Uterus (tissue), 4 donors: ENCODE measurements around the gene BRIX1. TPM values are rescaled to one million over a fixed set of nuclear protein-coding genes. Genes with fewer than 3 reads are reported as not detected.

Experiments used
- DNase-seq, 2 donors: peaks; one replicate each; pipeline ENCODE4 v3.0.0-alpha.2; 2019 to 2020
- H3K27ac ChIP-seq, 2 donors: fragments of 200-600 bp; sonication (generic); 1 replicate in 1 of 2; 2 replicates in 1 of 2; pipeline ENCODE4 v1.5.1; 2016 to 2018
- H3K27me3 ChIP-seq, 2 donors: fragments of 200-600 bp; sonication (generic); one replicate each; pipeline ENCODE4 v1.5.1; 2018 to 2019; ENCODE audit warnings: control low read depth in 1 of 2
- H3K36me3 ChIP-seq, 2 donors: fragments of 200-600 bp; sonication (generic); one replicate each; pipeline ENCODE4 v1.5.1; 2019; ENCODE audit warnings: control low read depth in 1 of 2
- H3K4me1 ChIP-seq, 2 donors: fragments of 200-600 bp; sonication (generic); one replicate each; pipeline ENCODE4 v1.5.1; 2018 to 2019; ENCODE audit warnings: control low read depth in 1 of 2
- H3K4me3 ChIP-seq, 2 donors: fragments of 200-600 bp; sonication (generic); 1 replicate in 1 of 2; 2 replicates in 1 of 2; pipeline ENCODE4 v1.5.1; 2018 to 2019; ENCODE audit warnings: mild to moderate bottlenecking in 1 of 2
- H3K9me3 ChIP-seq, 2 donors: fragments of 200-600 bp; sonication (generic); one replicate each; pipeline ENCODE4 v1.5.1; 2019; ENCODE audit warnings: control low read depth in 1 of 2
- POLR2A ChIP-seq, 2 donors: fragments of 450-650 bp; IDR thresholded peaks; one replicate each; pipeline ENCODE4 v1.6.1; 2016; ENCODE audit warnings: antibody characterized with exemption in 2 of 2, mild to moderate bottlenecking in 1 of 2, moderate library complexity in 1 of 2
- intact Hi-C: fragments of 100-400 bp; cut with DNase I; formaldehyde crosslinking; loops from one replicate; pipeline ENCODE4 v1.15.1; 2023; ENCODE audit warnings: low total_unique reads
- total RNA-seq, 4 donors: library from RNA; depleted of rRNA in 3 of 4; stranded (reverse); fragments of >200 nt in 3 of 4; gene quantifications; one replicate each; pipeline versions ENCODE4 v1.1.0 to v1.2.4, GENCODE V29; 2014 to 2023
- TF ChIP-seq, protein P1 (sequence below), 4 experiments: fragments of 200-600 bp in 2 of 4; fragments of 450-650 bp in 2 of 4; sonication (generic) in 2 of 4; IDR thresholded peaks; one replicate each; pipeline ENCODE4 v1.5.1; 2016 to 2019; ENCODE audit warnings: antibody characterized with exemption in 4 of 4, mild to moderate bottlenecking in 2 of 4, moderate library complexity in 1 of 4
- donor health status: DM: yes; HTN: yes; CAD: no.

Gene BRIX1
- total RNA-seq, 4 donors from 2014 or later: 6.4 to 46.0 (median 28.6) TPM

DNA sequence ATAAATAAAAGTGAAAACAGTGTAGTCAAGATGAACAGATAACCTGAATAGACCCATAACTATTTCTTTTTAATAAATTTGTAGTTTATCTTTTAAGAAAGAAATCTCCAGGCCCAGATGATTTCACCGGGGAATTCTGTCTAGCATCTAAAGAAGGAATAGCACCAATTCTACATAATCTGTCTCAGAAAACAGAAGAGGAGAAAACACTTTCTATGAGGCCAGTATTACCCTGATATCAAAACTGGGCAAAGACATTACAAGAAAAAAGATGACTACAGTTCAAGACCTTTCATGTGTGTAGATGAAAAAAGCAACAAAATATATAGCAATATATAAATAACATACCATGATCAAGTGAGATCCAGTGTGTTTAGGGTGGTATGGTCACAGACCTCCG is 45.1 kb upstream of the BRIX1 start:
- no peaks in the 10 kb centered on the region for H3K36me3 ChIP-seq
- H3K4me1 ChIP-seq: no peaks in the 10 kb centered on the region
- TF ChIP-seq, protein P1, sequence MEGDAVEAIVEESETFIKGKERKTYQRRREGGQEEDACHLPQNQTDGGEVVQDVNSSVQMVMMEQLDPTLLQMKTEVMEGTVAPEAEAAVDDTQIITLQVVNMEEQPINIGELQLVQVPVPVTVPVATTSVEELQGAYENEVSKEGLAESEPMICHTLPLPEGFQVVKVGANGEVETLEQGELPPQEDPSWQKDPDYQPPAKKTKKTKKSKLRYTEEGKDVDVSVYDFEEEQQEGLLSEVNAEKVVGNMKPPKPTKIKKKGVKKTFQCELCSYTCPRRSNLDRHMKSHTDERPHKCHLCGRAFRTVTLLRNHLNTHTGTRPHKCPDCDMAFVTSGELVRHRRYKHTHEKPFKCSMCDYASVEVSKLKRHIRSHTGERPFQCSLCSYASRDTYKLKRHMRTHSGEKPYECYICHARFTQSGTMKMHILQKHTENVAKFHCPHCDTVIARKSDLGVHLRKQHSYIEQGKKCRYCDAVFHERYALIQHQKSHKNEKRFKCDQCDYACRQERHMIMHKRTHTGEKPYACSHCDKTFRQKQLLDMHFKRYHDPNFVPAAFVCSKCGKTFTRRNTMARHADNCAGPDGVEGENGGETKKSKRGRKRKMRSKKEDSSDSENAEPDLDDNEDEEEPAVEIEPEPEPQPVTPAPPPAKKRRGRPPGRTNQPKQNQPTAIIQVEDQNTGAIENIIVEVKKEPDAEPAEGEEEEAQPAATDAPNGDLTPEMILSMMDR (IDR thresholded peaks at IDR 0.05): no peak
- TF ChIP-seq POLR2A (IDR thresholded peaks at IDR 0.05): no peak
- no peak overlapping the region for H3K27ac ChIP-seq
- intact Hi-C loops: no loop called here
- DNase-seq: no peak
- H3K4me3 ChIP-seq: no peak overlapping the region
- no peaks in the 10 kb centered on the region for H3K9me3 ChIP-seq
- no peaks in the 10 kb centered on the region for H3K27me3 ChIP-seq

DNA sequence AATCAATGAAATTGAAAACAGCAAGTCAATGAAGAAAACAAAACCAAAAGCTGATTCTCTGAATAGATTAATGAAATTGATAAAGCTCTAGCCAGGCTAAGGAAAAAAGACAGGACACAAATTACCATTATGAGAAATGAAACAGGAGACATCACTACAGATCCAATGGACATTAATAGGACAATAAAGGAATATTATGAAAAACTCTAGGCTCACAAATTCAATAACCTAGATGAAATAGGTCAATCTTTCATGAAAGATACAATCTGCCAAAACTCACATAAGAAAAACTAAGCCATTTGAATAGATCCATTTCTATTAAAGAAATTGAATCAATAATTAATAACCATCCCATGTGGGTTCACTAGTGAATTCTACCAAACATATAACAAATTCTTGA is 39.2 kb upstream of the BRIX1 start:
- Histone ChIP-seq H3K27me3 (no peaks in the 10 kb centered on the region), H3K9me3 (peaks cover 0 to 12% of the 10 kb centered on the region in 2 donors), H3K36me3 (no peaks in the 10 kb centered on the region), H3K4me3 (no peak overlapping the region), H3K27ac (no peak overlapping the region), H3K4me1 (no peaks in the 10 kb centered on the region)
- no peak for TF ChIP-seq POLR2A (IDR thresholded peaks at IDR 0.05)
- TF ChIP-seq, protein P1 (IDR thresholded peaks at IDR 0.05): no peak
- DNase-seq: no peak
- intact Hi-C loops: no loop called here

DNA sequence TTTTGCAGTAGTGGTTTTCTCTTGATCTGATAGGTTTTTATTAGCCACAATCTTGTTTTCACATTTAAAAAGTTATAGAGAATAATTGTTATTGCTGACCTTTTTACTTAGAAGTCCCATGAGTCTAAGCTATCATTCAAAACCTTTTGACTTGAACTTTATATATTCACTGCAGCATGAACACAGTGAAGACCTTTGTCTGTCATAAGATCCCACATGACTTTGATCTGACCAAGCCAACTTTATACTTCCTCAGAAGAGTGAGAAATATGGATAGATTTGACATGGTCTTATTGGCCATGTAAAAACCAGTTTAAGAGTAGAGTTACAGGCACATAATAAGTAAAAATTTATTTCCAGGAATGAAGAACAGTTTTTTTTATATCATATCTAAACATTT is 34.3 kb upstream of the BRIX1 start:
- H3K4me3 ChIP-seq: no peak overlapping the region
- H3K36me3 ChIP-seq: no peaks in the 10 kb centered on the region
- intact Hi-C loops: no loop called here

DNA sequence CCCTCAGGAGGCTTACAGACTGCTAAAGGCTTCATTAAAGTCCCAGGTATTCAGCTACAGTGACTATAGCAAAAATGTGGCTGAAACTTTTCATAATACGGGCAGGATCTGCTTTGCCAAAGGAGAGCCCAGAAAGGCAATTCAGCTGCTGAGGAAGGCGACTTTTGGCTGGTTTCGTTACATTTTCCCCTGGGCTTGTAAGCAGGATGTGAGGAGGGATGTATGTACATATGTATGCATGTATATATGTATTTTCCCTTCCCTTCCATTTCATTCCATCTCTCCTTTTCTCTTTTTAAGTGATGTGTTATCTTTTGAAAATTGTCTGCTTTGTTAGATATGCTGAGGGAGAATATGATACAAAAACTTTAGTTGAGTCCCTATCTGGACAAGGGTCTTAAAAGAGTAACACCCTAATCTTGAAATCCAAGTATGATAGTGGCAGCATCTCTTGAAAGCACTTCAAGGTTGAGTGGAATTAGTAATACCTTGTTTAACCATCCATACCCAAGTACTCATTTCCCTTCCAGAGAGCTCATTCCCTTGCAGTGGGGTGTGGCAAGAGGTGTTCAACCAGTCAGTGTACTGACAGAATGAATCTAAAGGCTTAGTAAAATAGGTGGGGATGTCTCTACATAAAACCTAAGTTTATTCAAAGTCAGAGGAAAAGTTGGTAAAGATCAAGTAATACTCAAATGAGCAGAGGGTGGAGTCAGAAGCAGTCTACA is 29.0 kb upstream of the BRIX1 start:
- Histone ChIP-seq H3K4me1 (no peaks in the 10 kb centered on the region), H3K36me3 (no peaks in the 10 kb centered on the region), H3K9me3 (no peaks in the 10 kb centered on the region), H3K27ac (no peak overlapping the region), H3K4me3 (no peak overlapping the region), H3K27me3 (no peaks in the 10 kb centered on the region)
- intact Hi-C loops: no loop called here
- no peak for DNase-seq
- TF ChIP-seq, protein P1 (IDR thresholded peaks at IDR 0.05): no peak
- no peak for TF ChIP-seq POLR2A (IDR thresholded peaks at IDR 0.05)

More for the DNA sequence above, 34.3 kb upstream of the BRIX1 start:
- no peaks in the 10 kb centered on the region for H3K27me3 ChIP-seq
- peaks cover 0 to 6% of the 10 kb centered on the region in 2 donors for H3K9me3 ChIP-seq
- no peak overlapping the region for H3K27ac ChIP-seq
- TF ChIP-seq, protein P1 (IDR thresholded peaks at IDR 0.05): no peak
- no peak for TF ChIP-seq POLR2A (IDR thresholded peaks at IDR 0.05)
- no peaks in the 10 kb centered on the region for H3K4me1 ChIP-seq
- no peak for DNase-seq

DNA sequence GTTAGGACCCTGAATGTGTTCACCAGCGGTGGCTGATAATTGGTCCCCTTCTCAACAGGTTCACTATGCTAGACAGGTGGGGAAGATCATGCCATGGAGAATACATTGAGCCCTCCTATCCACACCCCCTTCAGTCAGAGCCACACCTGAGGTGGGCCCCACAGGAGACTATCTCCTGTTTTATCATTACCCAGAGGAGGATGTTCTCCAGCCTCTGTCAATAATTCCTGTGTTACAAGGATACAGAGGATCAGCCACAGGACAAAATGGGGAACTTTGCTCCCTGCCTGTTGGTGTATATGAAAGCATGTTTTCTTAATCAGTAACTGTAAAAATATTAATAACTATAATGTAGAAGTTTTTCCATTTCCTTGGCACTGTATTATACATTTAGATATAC is 26.1 kb upstream of the BRIX1 start:
- no peak for DNase-seq
- intact Hi-C loops: no loop called here
- TF ChIP-seq, protein P1 (IDR thresholded peaks at IDR 0.05): no peak
- TF ChIP-seq POLR2A (IDR thresholded peaks at IDR 0.05): no peak
- H3K9me3 ChIP-seq: no peaks in the 10 kb centered on the region
- no peaks in the 10 kb centered on the region for H3K36me3 ChIP-seq
- no peaks in the 10 kb centered on the region for H3K27me3 ChIP-seq
- no peak overlapping the region for H3K27ac ChIP-seq
- H3K4me1 ChIP-seq: no peaks in the 10 kb centered on the region
- no peak overlapping the region for H3K4me3 ChIP-seq
